Glutamatergic neuron (in vitro differentiated cells): Measurements from ENCODE around the gene PTPRN2. TPM values are rescaled to one million over a fixed set of nuclear protein-coding genes. Genes with fewer than 3 reads are reported as not detected.
A peak's percentile ranks its signal among the peaks of the same experiment; 100 is the strongest.
"Not testable (repeated sequence)": the region's sequence is repeated elsewhere in the genome, so short reads cannot be mapped to it uniquely, and the experiment has no call there.

ENCODE experiments used
- DNase-seq: peaks from one replicate; pipeline ENCODE4 v3.0.0; 2022
- H3K27ac Mint-ChIP-seq: one replicate; pipeline ENCODE4 v1.8.0; 2020; ENCODE audit warnings: mild to moderate bottlenecking, mixed read lengths, inconsistent platforms; ENCODE audit not compliant: unreplicated experiment
- H3K27me3 Mint-ChIP-seq: one replicate; pipeline ENCODE4 v1.8.0; 2020; ENCODE audit warnings: mild to moderate bottlenecking, moderate library complexity, mixed read lengths, inconsistent platforms; ENCODE audit not compliant: unreplicated experiment
- H3K36me3 Mint-ChIP-seq: one replicate; pipeline ENCODE4 v1.8.0; 2020; ENCODE audit warnings: mild to moderate bottlenecking, mixed read lengths, inconsistent platforms; ENCODE audit not compliant: unreplicated experiment
- H3K4me1 Mint-ChIP-seq: one replicate; pipeline ENCODE4 v1.8.0; 2020; ENCODE audit warnings: mild to moderate bottlenecking, low read depth, mixed read lengths, inconsistent platforms; ENCODE audit not compliant: unreplicated experiment
- H3K4me3 Mint-ChIP-seq: one replicate; pipeline ENCODE4 v1.8.0; 2020; ENCODE audit warnings: mild to moderate bottlenecking, mixed read lengths, inconsistent platforms; ENCODE audit not compliant: unreplicated experiment
- H3K9me3 Mint-ChIP-seq: one replicate; pipeline ENCODE4 v1.8.0; 2020; ENCODE audit warnings: mild to moderate bottlenecking, moderate library complexity, mixed read lengths, inconsistent platforms; ENCODE audit not compliant: unreplicated experiment
- total RNA-seq: library from RNA; stranded (reverse); fragmentation: NEBNext Ultra II Directional; extraction: Animal tissue kit (Norgen Biotek cat#: 25700); gene quantifications from one replicate; pipeline ENCODE4 v1.2.1, GENCODE V29; 2021; ENCODE audit not compliant: unreplicated experiment
- TF ChIP-seq, protein P1 (sequence below): fragments of 200-600 bp; sonication (generic); IDR thresholded peaks from one replicate; pipeline ENCODE4 v1.5.0; 2021; ENCODE audit not compliant: partially characterized antibody, unreplicated experiment

PTPRN2 gene
- total RNA-seq, 1 donor from 2014 or later, result 49.0 TPM

DNA sequence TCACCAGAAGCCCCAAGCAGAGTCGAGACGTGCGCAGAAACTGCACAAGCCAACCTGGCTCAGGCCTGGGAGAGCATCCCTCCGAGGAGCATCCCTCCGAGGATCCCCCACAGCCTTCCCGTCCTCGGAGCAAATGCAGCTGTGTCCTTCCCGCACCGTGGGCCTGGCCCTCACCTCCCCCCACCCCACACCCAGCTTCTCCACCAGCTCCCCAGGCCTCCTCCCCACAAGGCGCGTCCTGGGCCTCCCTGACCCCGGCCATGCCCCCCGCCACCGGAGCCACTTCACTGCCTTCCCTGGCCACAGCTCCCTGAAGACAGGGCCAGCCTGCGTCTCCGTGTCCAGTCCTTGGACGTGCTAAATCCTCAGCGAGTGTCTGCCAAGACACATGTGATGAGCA, 60.6 kb downstream of the PTPRN2 start:
- peaks cover 7% of the 10 kb centered on the region for H3K9me3 Mint-ChIP-seq
- peaks cover 17% of the 10 kb centered on the region for H3K27me3 Mint-ChIP-seq
- H3K27ac Mint-ChIP-seq, result peak overlapping the region; percentile 52
- H3K4me1 Mint-ChIP-seq, result peaks cover 21% of the 10 kb centered on the region
- TF ChIP-seq, protein P1, sequence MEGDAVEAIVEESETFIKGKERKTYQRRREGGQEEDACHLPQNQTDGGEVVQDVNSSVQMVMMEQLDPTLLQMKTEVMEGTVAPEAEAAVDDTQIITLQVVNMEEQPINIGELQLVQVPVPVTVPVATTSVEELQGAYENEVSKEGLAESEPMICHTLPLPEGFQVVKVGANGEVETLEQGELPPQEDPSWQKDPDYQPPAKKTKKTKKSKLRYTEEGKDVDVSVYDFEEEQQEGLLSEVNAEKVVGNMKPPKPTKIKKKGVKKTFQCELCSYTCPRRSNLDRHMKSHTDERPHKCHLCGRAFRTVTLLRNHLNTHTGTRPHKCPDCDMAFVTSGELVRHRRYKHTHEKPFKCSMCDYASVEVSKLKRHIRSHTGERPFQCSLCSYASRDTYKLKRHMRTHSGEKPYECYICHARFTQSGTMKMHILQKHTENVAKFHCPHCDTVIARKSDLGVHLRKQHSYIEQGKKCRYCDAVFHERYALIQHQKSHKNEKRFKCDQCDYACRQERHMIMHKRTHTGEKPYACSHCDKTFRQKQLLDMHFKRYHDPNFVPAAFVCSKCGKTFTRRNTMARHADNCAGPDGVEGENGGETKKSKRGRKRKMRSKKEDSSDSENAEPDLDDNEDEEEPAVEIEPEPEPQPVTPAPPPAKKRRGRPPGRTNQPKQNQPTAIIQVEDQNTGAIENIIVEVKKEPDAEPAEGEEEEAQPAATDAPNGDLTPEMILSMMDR, result no peak
- no peak for DNase-seq
- H3K4me3 Mint-ChIP-seq, result no peak overlapping the region
- peaks cover 7% of the 10 kb centered on the region for H3K36me3 Mint-ChIP-seq

DNA sequence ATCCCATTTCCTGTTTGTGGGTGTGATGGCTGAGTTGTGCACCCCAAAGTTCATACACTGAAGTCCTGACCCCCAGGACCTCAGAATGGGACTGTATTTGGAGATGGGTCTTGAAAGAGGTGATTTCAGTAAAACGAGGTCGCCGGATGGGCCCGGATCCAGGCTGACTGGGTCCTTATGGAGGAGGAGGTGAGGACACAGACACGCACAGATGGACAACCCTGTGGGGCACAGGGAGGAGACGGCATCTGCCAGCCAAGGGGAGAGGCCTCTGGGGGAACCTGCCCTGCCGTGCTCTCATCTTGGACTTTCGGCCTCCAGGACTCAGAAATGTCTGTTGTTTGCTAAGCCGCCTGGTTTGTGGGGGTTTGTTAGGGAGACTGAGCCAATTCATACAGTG, 61.1 kb downstream of the PTPRN2 start:
- Mint-ChIP-seq H3K27ac (no peak overlapping the region), H3K4me1 (peaks cover 18% of the 10 kb centered on the region), H3K27me3 (peaks cover 17% of the 10 kb centered on the region), H3K4me3 (peak overlapping the region; percentile 20), H3K9me3 (peaks cover 7% of the 10 kb centered on the region), H3K36me3 (peaks cover 7% of the 10 kb centered on the region)
- TF ChIP-seq, protein P1, result no peak
- no peak for DNase-seq

DNA sequence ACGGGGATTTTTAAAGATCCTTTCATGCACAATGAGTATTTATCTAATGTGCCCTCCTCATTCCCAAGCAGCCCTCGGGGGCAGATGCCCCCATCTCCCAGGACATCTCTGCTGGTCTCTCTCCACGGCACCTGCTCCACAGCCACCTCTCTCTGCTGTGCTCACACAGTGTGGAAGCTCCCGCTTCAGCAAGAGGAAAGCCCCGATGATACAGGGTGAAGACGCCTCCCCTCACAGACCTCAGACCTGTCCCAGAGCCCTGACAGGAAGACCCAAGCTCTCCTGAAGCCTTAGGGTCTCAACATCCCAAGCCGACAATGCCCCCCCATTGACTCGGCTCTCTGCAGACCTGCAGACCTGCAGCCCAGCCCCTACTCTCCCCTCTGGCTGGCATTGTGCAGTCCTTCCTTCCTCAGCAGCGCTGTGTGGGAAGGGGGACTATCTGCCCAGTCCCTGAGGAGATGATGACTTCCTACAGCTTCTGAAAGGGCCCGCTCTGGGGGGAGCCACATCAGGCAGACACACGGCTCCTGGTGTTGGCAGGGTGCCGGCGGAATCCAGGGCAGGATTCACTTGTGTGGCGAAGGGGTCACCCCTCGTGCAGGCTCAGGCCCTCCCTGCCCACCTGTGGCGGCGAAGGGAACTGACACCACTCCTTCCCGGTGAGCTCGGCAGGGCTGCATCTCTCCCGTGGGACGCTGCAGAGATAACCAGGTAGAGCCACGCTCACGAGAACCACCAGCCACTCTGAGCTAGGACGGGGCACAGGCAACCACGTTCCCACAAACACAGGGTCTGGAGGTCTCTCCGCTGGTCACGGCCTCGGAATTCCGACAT, 61.8 kb downstream of the PTPRN2 start:
- Mint-ChIP-seq H3K4me3 (no peak overlapping the region), H3K27ac (no peak overlapping the region), H3K4me1 (peaks cover 17% of the 10 kb centered on the region), H3K36me3 (peaks cover 12% of the 10 kb centered on the region), H3K9me3 (peaks cover 7% of the 10 kb centered on the region), H3K27me3 (peaks cover 17% of the 10 kb centered on the region)
- TF ChIP-seq, protein P1, result no peak
- no peak for DNase-seq

DNA sequence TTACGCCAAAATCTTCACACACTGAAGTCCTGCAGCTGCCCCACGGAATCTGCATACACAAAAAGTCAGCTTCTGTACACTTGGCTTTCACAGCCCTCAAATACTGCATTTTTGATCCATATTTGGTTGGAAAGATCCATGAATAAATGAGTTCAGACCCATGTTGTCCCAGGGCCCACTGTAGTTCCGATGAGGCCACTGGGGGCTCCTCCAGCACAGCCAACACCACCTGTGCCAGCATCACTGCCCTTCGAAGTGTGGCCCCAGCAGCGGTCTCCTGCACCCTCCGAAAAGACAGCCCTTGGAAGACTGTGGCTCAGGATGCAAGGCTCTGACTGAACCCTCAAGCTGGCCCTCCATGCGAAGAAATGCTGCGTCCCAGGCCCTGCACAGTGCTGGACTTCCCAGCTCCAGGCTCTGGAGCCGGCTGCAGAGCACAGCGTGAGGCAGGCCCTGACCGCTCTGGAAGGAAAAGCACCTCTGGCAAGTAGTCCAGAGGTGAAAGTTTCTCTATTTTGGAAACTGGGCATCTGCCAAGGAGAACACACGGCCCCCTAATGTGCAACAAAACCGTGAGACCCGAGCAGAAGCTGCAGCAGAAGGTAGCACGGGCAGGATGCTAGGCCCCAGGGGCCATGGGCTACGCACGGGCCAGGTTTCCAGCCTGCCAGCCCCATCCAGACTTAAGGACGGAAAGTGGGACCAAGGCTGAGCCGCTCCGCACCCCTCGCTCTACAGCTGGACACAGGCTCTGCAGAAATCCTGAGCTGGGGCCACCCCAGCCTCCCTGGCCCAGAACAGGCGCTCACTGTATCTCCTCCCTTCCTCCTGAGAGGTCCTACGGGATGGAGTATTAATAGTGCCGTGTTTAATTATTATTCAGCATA, 62.6 kb downstream of the PTPRN2 start:
- H3K27ac Mint-ChIP-seq, result no peak overlapping the region
- H3K4me3 Mint-ChIP-seq, result no peak overlapping the region
- H3K4me1 Mint-ChIP-seq, result peaks cover 16% of the 10 kb centered on the region
- no peak for DNase-seq
- peaks cover 17% of the 10 kb centered on the region for H3K27me3 Mint-ChIP-seq
- TF ChIP-seq, protein P1, result no peak
- H3K36me3 Mint-ChIP-seq, result peaks cover 17% of the 10 kb centered on the region
- peaks cover 11% of the 10 kb centered on the region for H3K9me3 Mint-ChIP-seq

DNA sequence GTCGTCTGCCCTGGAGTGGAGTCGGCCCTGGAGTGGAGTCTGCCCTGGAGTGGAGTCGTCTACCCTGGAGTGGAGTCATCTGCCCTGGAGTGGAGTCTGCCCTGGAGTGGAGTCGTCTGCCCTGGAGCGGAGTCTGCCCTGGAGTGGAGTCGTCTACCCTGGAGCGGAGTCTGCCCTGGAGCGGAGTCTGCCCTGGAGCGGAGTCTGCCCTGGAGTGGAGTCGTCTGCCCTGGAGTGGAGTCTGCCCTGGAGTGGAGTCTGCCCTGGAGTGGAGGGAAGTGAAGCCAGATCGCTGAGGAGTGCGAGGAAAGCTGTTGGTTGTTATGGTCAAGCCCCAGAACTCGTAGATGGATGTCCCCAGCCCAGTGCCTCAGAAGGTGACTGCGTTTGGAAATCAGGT, 63.3 kb downstream of the PTPRN2 start:
- not testable (repeated sequence) for H3K4me3 Mint-ChIP-seq, H3K27ac Mint-ChIP-seq
- Mint-ChIP-seq H3K27me3 (peaks cover 13% of the 10 kb centered on the region), H3K4me1 (peaks cover 12% of the 10 kb centered on the region), H3K9me3 (peaks cover 11% of the 10 kb centered on the region), H3K36me3 (peaks cover 17% of the 10 kb centered on the region)
- peak; percentile 53 for DNase-seq

DNA sequence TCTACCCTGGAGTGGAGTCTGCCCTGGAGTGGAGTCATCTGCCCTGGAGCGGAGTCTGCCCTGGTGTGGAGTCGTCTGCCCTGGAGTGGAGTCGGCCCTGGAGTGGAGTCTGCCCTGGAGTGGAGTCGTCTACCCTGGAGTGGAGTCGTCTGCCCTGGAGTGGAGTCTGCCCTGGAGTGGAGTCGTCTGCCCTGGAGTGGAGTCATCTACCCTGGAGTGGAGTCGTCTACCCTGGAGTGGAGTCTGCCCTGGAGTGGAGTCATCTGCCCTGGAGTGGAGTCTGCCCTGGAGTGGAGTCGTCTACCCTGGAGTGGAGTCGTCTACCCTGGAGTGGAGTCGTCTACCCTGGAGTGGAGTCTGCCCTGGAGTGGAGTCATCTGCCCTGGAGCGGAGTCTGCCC, 63.7 kb downstream of the PTPRN2 start:
- DNase-seq, H3K4me1 Mint-ChIP-seq, H3K27ac Mint-ChIP-seq, H3K4me3 Mint-ChIP-seq: not testable (repeated sequence)
- H3K27me3 Mint-ChIP-seq, result peaks cover 11% of the 10 kb centered on the region
- H3K36me3 Mint-ChIP-seq, result peaks cover 17% of the 10 kb centered on the region
- H3K9me3 Mint-ChIP-seq, result peaks cover 11% of the 10 kb centered on the region

DNA sequence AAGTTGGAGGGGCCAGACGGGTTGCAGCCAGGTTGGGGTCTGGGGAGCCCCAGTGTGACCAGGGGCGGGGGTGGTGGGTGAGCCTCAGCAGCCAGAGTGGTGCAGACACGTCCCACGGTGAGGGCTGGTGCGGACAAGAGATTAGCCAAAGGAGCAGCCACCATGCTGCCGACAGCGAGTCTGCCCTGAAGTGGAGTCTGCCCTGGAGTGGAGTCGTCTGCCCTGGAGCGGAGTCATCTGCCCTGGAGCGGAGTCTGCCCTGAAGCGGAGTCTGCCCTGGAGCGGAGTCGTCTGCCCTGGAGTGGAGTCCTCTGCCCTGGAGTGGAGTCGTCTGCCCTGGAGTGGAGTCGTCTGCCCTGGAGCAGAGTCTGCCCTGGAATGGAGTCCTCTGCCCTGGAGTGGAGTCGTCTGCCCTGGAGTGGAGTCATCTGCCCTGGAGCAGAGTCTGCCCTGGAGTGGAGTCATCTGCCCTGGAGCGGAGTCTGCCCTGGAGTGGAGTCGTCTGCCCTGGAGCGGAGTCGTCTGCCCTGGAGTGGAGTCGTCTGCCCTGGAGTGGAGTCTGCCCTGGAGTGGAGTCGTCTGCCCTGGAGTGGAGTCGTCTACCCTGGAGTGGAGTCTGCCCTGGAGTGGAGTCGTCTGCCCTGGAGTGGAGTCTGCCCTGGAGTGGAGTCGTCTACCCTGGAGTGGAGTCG, 64.3 kb downstream of the PTPRN2 start:
- not testable (repeated sequence) for H3K4me3 Mint-ChIP-seq, H3K27me3 Mint-ChIP-seq, DNase-seq, H3K9me3 Mint-ChIP-seq, H3K27ac Mint-ChIP-seq, H3K4me1 Mint-ChIP-seq
- peaks cover 17% of the 10 kb centered on the region for H3K36me3 Mint-ChIP-seq
